ENCODE data around the gene MUC5AC.

GRCh38 chr11:1202154-1202775, 44.5 kb downstream of the MUC5AC start:
- no peak for TF ChIP-seq POLR2A (IDR thresholded peaks at IDR 0.05; ENCODE audit: insufficient read depth in 1 of 2, low read depth in 2 of 2, low read length in 2 of 2)
- TF ChIP-seq SSRP1 (CRISPR knock-in tag; IDR thresholded peaks at IDR 0.05) = no peak
- no peak for TF ChIP-seq EHMT2 (IDR thresholded peaks at IDR 0.05; ENCODE audit: borderline replicate concordance, low read depth, low read length)

Data from HepG2 (cell line).